HUES6 (cell line): ENCODE measurements around the gene GFI1.
"Not testable (repeated sequence)": the region's sequence is repeated elsewhere in the genome, so short reads cannot be mapped to it uniquely, and the experiment has no call there.

Source experiments
- H3K27ac ChIP-seq: 2 replicates; pipeline ENCODE4 v1.7.0; 2013; ENCODE audit warnings: low read depth, mild to moderate bottlenecking, low read length, inconsistent platforms
- H3K27me3 ChIP-seq: 2 replicates; pipeline ENCODE4 v1.6.1; 2013; ENCODE audit warnings: low read length; ENCODE audit not compliant: control insufficient read depth, insufficient read depth
- H3K36me3 ChIP-seq: 2 replicates; pipeline ENCODE4 v1.6.1; 2013; ENCODE audit warnings: low read length; ENCODE audit not compliant: control insufficient read depth, insufficient read depth
- H3K4me1 ChIP-seq: 2 replicates; pipeline ENCODE4 v1.6.1; 2013; ENCODE audit warnings: low read length; ENCODE audit not compliant: control insufficient read depth, insufficient read depth
- H3K4me3 ChIP-seq: 2 replicates; pipeline ENCODE4 v1.5.1; 2013; ENCODE audit warnings: low read depth, low read length
- H3K9ac ChIP-seq: one replicate; pipeline ENCODE4 v1.6.1; 2013; ENCODE audit warnings: mild to moderate bottlenecking, low read length
- H3K9me3 ChIP-seq: 2 replicates; pipeline ENCODE4 v1.6.1; 2013; ENCODE audit warnings: low read depth, low read length; ENCODE audit not compliant: control insufficient read depth, insufficient read depth

Gene GFI1

GRCh38 chr1:92486251-92487077, at the start of gene GFI1:
Gene GFI1 (minus strand): TSS chr1:92486925. CDS start chr1:92483487, 3,438 bp downstream.
- Histone ChIP-seq H3K4me1 (peaks cover 31% of the 10 kb centered on the region), H3K9ac (no peak within 1 kb of the TSS), H3K9me3 (no peaks in the 10 kb centered on the region), H3K4me3 (peak within 1 kb of the TSS; percentile 54), H3K27ac (no peak within 1 kb of the TSS), H3K27me3 (peaks cover 88% of the 10 kb centered on the region), H3K36me3 (no peaks in the 10 kb centered on the region)

- H3K36me3 ChIP-seq, H3K27ac ChIP-seq, H3K9ac ChIP-seq, H3K4me1 ChIP-seq, H3K9me3 ChIP-seq, H3K27me3 ChIP-seq, H3K4me3 ChIP-seq: not testable (repeated sequence)
Observed at GRCh38 chr1:92532371-92532770, 45.6 kb upstream of the GFI1 start.

GRCh38 chr1:92531939-92532338, 45.2 kb upstream of the GFI1 start:
- H3K27ac ChIP-seq, H3K27me3 ChIP-seq, H3K9me3 ChIP-seq, H3K9ac ChIP-seq, H3K36me3 ChIP-seq, H3K4me1 ChIP-seq, H3K4me3 ChIP-seq: not testable (repeated sequence)

- no peak overlapping the region for H3K9ac ChIP-seq
- no peaks in the 10 kb centered on the region for H3K9me3 ChIP-seq
- no peaks in the 10 kb centered on the region for H3K4me1 ChIP-seq
- no peaks in the 10 kb centered on the region for H3K36me3 ChIP-seq
- H3K27ac ChIP-seq, result no peak overlapping the region
- no peaks in the 10 kb centered on the region for H3K27me3 ChIP-seq
- H3K4me3 ChIP-seq, result no peak overlapping the region
Observed at GRCh38 chr1:92527670-92528069, 40.9 kb upstream of the GFI1 start.

GRCh38 chr1:92524944-92525590, 38.3 kb upstream of the GFI1 start:
- H3K9ac ChIP-seq, H3K4me1 ChIP-seq, H3K27ac ChIP-seq, H3K9me3 ChIP-seq, H3K27me3 ChIP-seq, H3K36me3 ChIP-seq, H3K4me3 ChIP-seq: not testable (repeated sequence)

GRCh38 chr1:92519043-92519442, 32.3 kb upstream of the GFI1 start:
- Histone ChIP-seq H3K27me3 (no peaks in the 10 kb centered on the region), H3K9me3 (no peaks in the 10 kb centered on the region), H3K27ac (no peak overlapping the region), H3K4me1 (no peaks in the 10 kb centered on the region), H3K36me3 (no peaks in the 10 kb centered on the region), H3K9ac (no peak overlapping the region), H3K4me3 (no peak overlapping the region)

- no peak overlapping the region for H3K27ac ChIP-seq
- H3K27me3 ChIP-seq, result no peaks in the 10 kb centered on the region
- no peaks in the 10 kb centered on the region for H3K4me1 ChIP-seq
- H3K4me3 ChIP-seq, result no peak overlapping the region
- no peak overlapping the region for H3K9ac ChIP-seq
- H3K9me3 ChIP-seq, result no peaks in the 10 kb centered on the region
- H3K36me3 ChIP-seq, result no peaks in the 10 kb centered on the region
Observed at GRCh38 chr1:92516574-92516973, 29.8 kb upstream of the GFI1 start.

GRCh38 chr1:92515796-92516201, 29.1 kb upstream of the GFI1 start:
- H3K27me3 ChIP-seq, result no peaks in the 10 kb centered on the region
- H3K4me3 ChIP-seq, result no peak overlapping the region
- no peaks in the 10 kb centered on the region for H3K4me1 ChIP-seq
- H3K9ac ChIP-seq, result no peak overlapping the region
- H3K36me3 ChIP-seq, result no peaks in the 10 kb centered on the region
- H3K9me3 ChIP-seq, result no peaks in the 10 kb centered on the region
- no peak overlapping the region for H3K27ac ChIP-seq

- no peaks in the 10 kb centered on the region for H3K27me3 ChIP-seq
- H3K27ac ChIP-seq, result no peak overlapping the region
- H3K4me1 ChIP-seq, result no peaks in the 10 kb centered on the region
- no peak overlapping the region for H3K4me3 ChIP-seq
- no peaks in the 10 kb centered on the region for H3K36me3 ChIP-seq
- no peak overlapping the region for H3K9ac ChIP-seq
- H3K9me3 ChIP-seq, result no peaks in the 10 kb centered on the region
Observed at GRCh38 chr1:92511541-92511940, 24.8 kb upstream of the GFI1 start.

GRCh38 chr1:92509619-92510018, 22.9 kb upstream of the GFI1 start:
- Histone ChIP-seq H3K9ac (no peak overlapping the region), H3K9me3 (no peaks in the 10 kb centered on the region), H3K27me3 (no peaks in the 10 kb centered on the region), H3K4me3 (no peak overlapping the region), H3K4me1 (no peaks in the 10 kb centered on the region), H3K27ac (no peak overlapping the region), H3K36me3 (no peaks in the 10 kb centered on the region)

GRCh38 chr1:92505015-92505692, 18.4 kb upstream of the GFI1 start:
- H3K27ac ChIP-seq, result no peak overlapping the region
- no peak overlapping the region for H3K9ac ChIP-seq
- H3K27me3 ChIP-seq, result no peaks in the 10 kb centered on the region
- H3K4me1 ChIP-seq, result no peaks in the 10 kb centered on the region
- H3K36me3 ChIP-seq, result no peaks in the 10 kb centered on the region
- no peaks in the 10 kb centered on the region for H3K9me3 ChIP-seq
- no peak overlapping the region for H3K4me3 ChIP-seq
